CD4-positive, CD25-positive, alpha-beta regulatory T cell (primary cell): Measurements from ENCODE around the gene SEMA5A. TPM values are rescaled to one million over a fixed set of nuclear protein-coding genes. Genes with fewer than 3 reads are reported as not detected.

Experiments
- ATAC-seq, 2 donors: fragments of 150-1000 bp; cut with Tn5 transposase; one replicate each; pipeline ENCODE4 v1.10.0; 2021; ENCODE audit warnings: low read depth in 2 of 2, moderate number of reproducible peaks in 2 of 2, moderate library complexity in 1 of 2
- DNase-seq, 3 donors: peaks; one replicate each; pipeline versions ENCODE4 v3.0.0 to v3.0.0-alpha.2; 2012 to 2022; ENCODE audit warnings: mixed read lengths in 1 of 3
- H3K27ac ChIP-seq: one replicate; pipeline ENCODE4 v1.7.0; 2013; ENCODE audit warnings: mild to moderate bottlenecking, low read length; ENCODE audit not compliant: insufficient read depth, poor library complexity, severe bottlenecking
- H3K27me3 ChIP-seq: one replicate; pipeline ENCODE4 v1.7.0; 2013; ENCODE audit warnings: low read length; ENCODE audit not compliant: control insufficient read depth, insufficient read depth
- H3K36me3 ChIP-seq: one replicate; pipeline ENCODE4 v1.7.0; 2013; ENCODE audit warnings: mild to moderate bottlenecking, low read length, moderate library complexity; ENCODE audit not compliant: control insufficient read depth, insufficient read depth
- H3K4me1 ChIP-seq: 2 replicates; pipeline ENCODE4 v1.7.0; 2013; ENCODE audit warnings: mild to moderate bottlenecking, low read length; ENCODE audit not compliant: insufficient read depth, control insufficient read depth, poor library complexity, severe bottlenecking
- H3K4me3 ChIP-seq: one replicate; pipeline ENCODE4 v1.7.0; 2013; ENCODE audit warnings: low read depth, mild to moderate bottlenecking, low read length, moderate library complexity
- H3K9me3 ChIP-seq, 2 experiments: 1 replicate in 1 of 2; 2 replicates in 1 of 2; pipeline ENCODE4 v1.7.0; 2013; ENCODE audit warnings: low read length in 2 of 2, mild to moderate bottlenecking in 1 of 2, moderate library complexity in 1 of 2; ENCODE audit not compliant: control insufficient read depth in 2 of 2
- H3K27ac Mint-ChIP-seq, 3 donors: one replicate each; pipeline ENCODE4 v1.8.0; 2020 to 2022; ENCODE audit warnings: mild to moderate bottlenecking in 3 of 3, mixed read lengths in 3 of 3, moderate library complexity in 2 of 3
- H3K27me3 Mint-ChIP-seq: one replicate; pipeline ENCODE4 v1.8.0; 2022; ENCODE audit warnings: mild to moderate bottlenecking, mixed read lengths
- H3K36me3 Mint-ChIP-seq: one replicate; pipeline ENCODE4 v1.8.0; 2020; ENCODE audit warnings: mixed read lengths
- H3K4me1 Mint-ChIP-seq, 4 donors: one replicate each; pipeline ENCODE4 v1.8.0; 2020 to 2022; ENCODE audit warnings: mixed read lengths in 4 of 4, mild to moderate bottlenecking in 1 of 4
- H3K4me3 Mint-ChIP-seq, 4 donors: one replicate each; pipeline ENCODE4 v1.8.0; 2020 to 2022; ENCODE audit warnings: mild to moderate bottlenecking in 4 of 4, mixed read lengths in 4 of 4, moderate library complexity in 3 of 4
- H3K9me3 Mint-ChIP-seq, 7 donors: one replicate each; pipeline ENCODE4 v1.8.0; 2020 to 2022; ENCODE audit warnings: mixed read lengths in 7 of 7, mild to moderate bottlenecking in 3 of 7, moderate library complexity in 2 of 7
- polyA plus RNA-seq, 4 donors: library from polyadenylated mRNA; unstranded; fragments of 300-500 nt; fragmentation: Illumina TruSeq; gene quantifications; one replicate each; pipeline ENCODE4 v1.2.3, GENCODE V29; 2021
- total RNA-seq: library from RNA; stranded (reverse); gene quantifications from one replicate; pipeline ENCODE4 v1.2.3, GENCODE V29; 2022

The SEMA5A gene
- total and polyA plus RNA-seq, 5 donors from 2014 or later, result 0.22 to 2.8 (median 0.31) TPM; not detected in 2

- Mint-ChIP-seq H3K4me3 (no peak overlapping the region), H3K9me3 (peaks cover 0 to 9% (median 3%) of the 10 kb centered on the region in 7 donors), H3K36me3 (no peaks in the 10 kb centered on the region), H3K27me3 (no peaks in the 10 kb centered on the region), H3K27ac (no peak overlapping the region), H3K4me1 (no peaks in the 10 kb centered on the region)
- Histone ChIP-seq H3K9me3 (peaks cover 0 to 6% of the 10 kb centered on the region in 2 experiments), H3K27me3 (no peaks in the 10 kb centered on the region), H3K4me1 (no peaks in the 10 kb centered on the region), H3K27ac (no peak overlapping the region), H3K36me3 (no peaks in the 10 kb centered on the region), H3K4me3 (no peak overlapping the region)
- DNase-seq, result no peak
- no peak for ATAC-seq
These were observed 446.2 kb downstream of the SEMA5A start for GRCh38 chr5:9099689-9100088.

GRCh38 chr5:9098990-9099389 is 446.9 kb downstream of the SEMA5A start:
- Mint-ChIP-seq H3K4me1 (no peaks in the 10 kb centered on the region), H3K36me3 (no peaks in the 10 kb centered on the region), H3K9me3 (peaks cover 0 to 11% (median 3%) of the 10 kb centered on the region in 7 donors), H3K27ac (no peak overlapping the region), H3K4me3 (no peak overlapping the region), H3K27me3 (no peaks in the 10 kb centered on the region)
- no peak for ATAC-seq
- H3K4me3 ChIP-seq, result no peak overlapping the region
- H3K27me3 ChIP-seq, result no peaks in the 10 kb centered on the region
- H3K9me3 ChIP-seq, result peaks cover 0 to 6% of the 10 kb centered on the region in 2 experiments
- no peaks in the 10 kb centered on the region for H3K36me3 ChIP-seq
- no peaks in the 10 kb centered on the region for H3K4me1 ChIP-seq
- DNase-seq, result no peak
- no peak overlapping the region for H3K27ac ChIP-seq

- DNase-seq (no peak), ATAC-seq (no peak)
- Histone ChIP-seq H3K9me3 (no peaks in the 10 kb centered on the region), H3K27ac (no peak overlapping the region), H3K36me3 (no peaks in the 10 kb centered on the region), H3K27me3 (no peaks in the 10 kb centered on the region), H3K4me3 (no peak overlapping the region), H3K4me1 (no peaks in the 10 kb centered on the region)
- no peaks in the 10 kb centered on the region for H3K36me3 Mint-ChIP-seq
- no peaks in the 10 kb centered on the region for H3K27me3 Mint-ChIP-seq
- no peak overlapping the region for H3K27ac Mint-ChIP-seq
- H3K4me1 Mint-ChIP-seq, result no peaks in the 10 kb centered on the region
- no peak overlapping the region for H3K4me3 Mint-ChIP-seq
- peaks cover 0 to 5% (median 2%) of the 10 kb centered on the region in 7 donors for H3K9me3 Mint-ChIP-seq
These were observed 451.3 kb downstream of the SEMA5A start for GRCh38 chr5:9094582-9094981.

GRCh38 chr5:9091896-9092662 is 453.8 kb downstream of the SEMA5A start:
- no peaks in the 10 kb centered on the region for H3K27me3 ChIP-seq
- H3K27me3 Mint-ChIP-seq, result no peaks in the 10 kb centered on the region

GRCh38 chr5:9090381-9091026 is 455.4 kb downstream of the SEMA5A start:
- no peaks in the 10 kb centered on the region for H3K27me3 ChIP-seq
- no peak overlapping the region for H3K27ac Mint-ChIP-seq
- no peak overlapping the region for H3K4me3 Mint-ChIP-seq
- no peaks in the 10 kb centered on the region for H3K27me3 Mint-ChIP-seq
- H3K4me1 ChIP-seq, result no peaks in the 10 kb centered on the region
- no peak overlapping the region for H3K27ac ChIP-seq
- no peak for DNase-seq
- H3K9me3 ChIP-seq, result no peaks in the 10 kb centered on the region
- H3K4me1 Mint-ChIP-seq, result no peaks in the 10 kb centered on the region
- H3K36me3 Mint-ChIP-seq, result no peaks in the 10 kb centered on the region
- peaks cover 0 to 7% (median 3%) of the 10 kb centered on the region in 7 donors for H3K9me3 Mint-ChIP-seq
- no peaks in the 10 kb centered on the region for H3K36me3 ChIP-seq
- no peak overlapping the region for H3K4me3 ChIP-seq
- no peak for ATAC-seq

More at GRCh38 chr5:9091896-9092662, 453.8 kb downstream of the SEMA5A start:
- Mint-ChIP-seq H3K4me3 (no peak overlapping the region), H3K9me3 (peaks cover under 1 to 5% (median 2%) of the 10 kb centered on the region in 7 donors), H3K27ac (no peak overlapping the region), H3K4me1 (no peaks in the 10 kb centered on the region), H3K36me3 (no peaks in the 10 kb centered on the region)
- DNase-seq, result no peak
- no peak for ATAC-seq
- Histone ChIP-seq H3K4me3 (no peak overlapping the region), H3K9me3 (no peaks in the 10 kb centered on the region), H3K36me3 (no peaks in the 10 kb centered on the region), H3K27ac (no peak overlapping the region), H3K4me1 (no peaks in the 10 kb centered on the region)

GRCh38 chr5:9089893-9090292 is 456.0 kb downstream of the SEMA5A start:
- Mint-ChIP-seq H3K27me3 (no peaks in the 10 kb centered on the region), H3K27ac (no peak overlapping the region), H3K4me1 (no peaks in the 10 kb centered on the region), H3K4me3 (no peak overlapping the region), H3K36me3 (no peaks in the 10 kb centered on the region), H3K9me3 (peaks cover 0 to 10% (median 2%) of the 10 kb centered on the region in 7 donors)
- no peak overlapping the region for H3K4me3 ChIP-seq
- H3K36me3 ChIP-seq, result no peaks in the 10 kb centered on the region
- H3K27ac ChIP-seq, result no peak overlapping the region
- no peaks in the 10 kb centered on the region for H3K27me3 ChIP-seq
- no peak for ATAC-seq
- H3K4me1 ChIP-seq, result no peaks in the 10 kb centered on the region
- no peaks in the 10 kb centered on the region for H3K9me3 ChIP-seq
- no peak for DNase-seq

GRCh38 chr5:9082996-9083395 is 462.9 kb downstream of the SEMA5A start:
- Histone ChIP-seq H3K36me3 (no peaks in the 10 kb centered on the region), H3K9me3 (no peaks in the 10 kb centered on the region), H3K4me1 (no peaks in the 10 kb centered on the region), H3K27me3 (no peaks in the 10 kb centered on the region), H3K4me3 (no peak overlapping the region), H3K27ac (no peak overlapping the region)
- Mint-ChIP-seq H3K27ac (no peak overlapping the region), H3K9me3 (peaks cover 0 to 31% (median 3%) of the 10 kb centered on the region in 7 donors), H3K36me3 (no peaks in the 10 kb centered on the region), H3K4me3 (no peak overlapping the region), H3K27me3 (no peaks in the 10 kb centered on the region), H3K4me1 (no peaks in the 10 kb centered on the region)
- no peak for DNase-seq
- no peak for ATAC-seq
